AG20443 (cell line): Measurements from ENCODE around the gene MSANTD7.
"Not testable (repeated sequence)": the region's sequence is repeated elsewhere in the genome, so short reads cannot be mapped to it uniquely, and the experiment has no call there.

Source experiments
- DNase-seq: peaks from one replicate; pipeline ENCODE4 v3.0.0; 2012; ENCODE audit warnings: low spot score, mixed read lengths

The MSANTD7 gene

DNA sequence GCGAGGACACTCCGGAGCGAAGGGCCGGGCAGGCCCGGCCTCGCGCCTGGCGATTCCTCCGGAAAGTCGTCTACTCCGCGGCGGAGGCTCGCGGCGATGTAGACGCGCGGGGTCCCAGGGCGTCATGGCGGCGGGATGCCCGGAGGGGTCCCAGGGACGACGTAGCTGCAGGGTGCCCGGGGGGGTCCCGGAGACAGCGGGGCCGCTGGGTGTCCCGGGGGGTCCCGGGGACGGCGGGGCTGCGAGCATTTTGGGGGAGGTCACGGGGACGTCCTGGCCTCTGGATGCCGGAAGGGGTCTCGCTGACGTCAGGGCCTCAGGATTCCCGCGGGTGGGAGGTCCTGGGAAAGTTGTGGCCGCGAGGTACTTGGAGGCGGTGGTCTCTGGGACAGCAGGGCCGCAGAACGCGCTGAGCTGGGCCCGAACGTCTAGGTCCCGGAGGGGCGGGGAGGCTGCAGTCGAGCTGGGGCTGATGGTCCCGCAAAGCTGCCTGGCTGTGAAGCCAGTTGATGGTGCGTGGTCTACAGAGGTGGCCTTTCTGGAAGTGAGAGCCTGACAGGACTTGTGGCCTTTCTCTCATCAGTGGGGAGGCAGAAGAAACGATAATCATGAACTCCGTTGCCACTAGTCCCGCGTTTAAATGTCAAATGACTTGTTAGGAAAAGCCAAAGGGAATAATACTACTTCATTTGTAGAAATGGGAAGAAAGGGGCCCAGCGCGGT lies 637 bp downstream of the MSANTD7 start:
- DNase-seq = peak; percentile 47

DNA sequence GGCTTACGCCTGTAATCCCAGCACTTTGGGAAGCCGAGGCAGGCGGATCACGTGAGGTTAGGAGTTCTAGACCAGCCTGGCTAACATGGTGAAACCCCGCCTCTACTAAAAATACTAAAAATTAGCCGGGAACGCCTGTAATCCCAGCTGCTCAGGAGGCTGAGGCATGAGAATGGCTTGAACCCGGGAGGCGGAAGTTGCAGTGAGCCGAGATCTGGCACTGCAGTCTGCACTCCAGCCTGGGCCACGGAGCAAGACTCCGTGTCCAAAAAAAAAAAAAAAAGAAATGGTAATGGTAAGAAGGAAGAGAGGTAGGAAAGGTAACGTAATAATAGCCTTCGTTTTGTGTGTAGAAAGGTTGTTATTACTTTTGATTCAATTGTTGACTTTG lies 1.2 kb downstream of the MSANTD7 start:
- DNase-seq = no peak

DNA sequence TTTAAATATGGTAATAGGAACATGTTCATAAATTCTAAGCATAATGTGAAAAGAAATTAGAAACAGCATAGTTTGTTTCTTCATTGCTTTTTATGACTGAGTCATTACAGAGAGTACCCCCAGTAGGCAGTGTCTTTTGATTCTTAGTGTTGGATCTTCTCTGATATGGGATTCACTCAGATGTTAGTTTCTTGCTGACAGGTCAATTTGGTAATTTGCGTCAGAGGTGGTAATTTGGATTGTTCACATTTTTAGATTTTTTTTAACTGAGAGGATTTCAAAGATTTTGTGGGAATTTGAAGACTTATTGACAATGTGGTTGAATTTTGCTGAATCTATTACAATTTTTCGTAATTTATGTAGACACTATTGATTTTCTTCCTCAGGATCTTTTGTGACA lies 2.1 kb downstream of the MSANTD7 start:
- DNase-seq = no peak

DNA sequence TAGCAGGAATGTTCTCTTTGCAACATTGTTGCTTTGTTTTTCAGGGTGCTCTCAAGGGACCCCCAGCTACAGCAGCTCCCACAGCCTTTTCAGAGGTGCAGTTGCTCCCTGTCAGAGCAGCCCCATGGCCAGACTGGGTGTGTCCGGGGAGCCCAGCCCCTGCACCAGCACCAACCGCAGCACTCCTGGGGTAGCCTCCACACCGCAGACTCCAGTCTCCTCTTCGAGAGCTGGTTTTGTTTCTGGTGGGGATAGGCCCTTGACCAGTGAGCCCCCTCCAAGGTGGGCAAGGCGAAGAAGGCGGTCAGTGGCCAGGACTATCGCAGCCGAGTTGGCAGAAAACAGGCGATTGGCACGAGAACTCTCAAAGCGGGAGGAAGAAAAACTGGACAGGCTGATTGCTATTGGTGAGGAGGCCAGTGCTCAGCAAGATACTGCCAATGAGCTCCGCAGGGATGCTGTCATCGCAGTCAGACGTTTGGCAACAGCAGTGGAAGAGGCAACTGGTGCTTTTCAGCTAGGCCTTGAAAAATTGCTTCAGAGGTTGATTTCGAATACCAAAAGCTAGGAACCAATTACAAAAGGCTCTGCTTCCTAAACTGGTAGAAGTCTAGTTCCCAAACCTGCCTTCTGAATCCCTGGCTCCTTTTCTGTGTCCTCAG lies 5.4 kb downstream of the MSANTD7 start:
- DNase-seq = no peak

DNA sequence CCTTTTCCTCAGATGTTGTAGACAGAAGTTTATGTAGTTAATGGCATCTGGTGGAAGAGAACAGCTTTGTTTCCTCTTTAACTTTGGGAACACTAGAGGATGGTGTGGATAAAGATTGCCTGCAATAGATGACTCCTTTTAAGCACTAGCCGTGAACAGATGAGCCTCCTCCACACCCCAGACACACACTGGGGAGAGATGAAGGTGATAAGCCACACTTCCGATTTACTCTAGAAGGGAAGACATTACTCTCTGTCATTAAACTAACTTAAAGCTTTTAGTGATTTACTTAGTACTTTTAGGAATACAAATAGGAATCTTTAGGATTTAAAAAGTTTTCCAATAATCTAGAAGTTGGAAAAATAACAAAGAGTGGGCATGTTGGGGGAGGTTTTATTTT lies 6.8 kb downstream of the MSANTD7 start:
- no peak for DNase-seq

DNA sequence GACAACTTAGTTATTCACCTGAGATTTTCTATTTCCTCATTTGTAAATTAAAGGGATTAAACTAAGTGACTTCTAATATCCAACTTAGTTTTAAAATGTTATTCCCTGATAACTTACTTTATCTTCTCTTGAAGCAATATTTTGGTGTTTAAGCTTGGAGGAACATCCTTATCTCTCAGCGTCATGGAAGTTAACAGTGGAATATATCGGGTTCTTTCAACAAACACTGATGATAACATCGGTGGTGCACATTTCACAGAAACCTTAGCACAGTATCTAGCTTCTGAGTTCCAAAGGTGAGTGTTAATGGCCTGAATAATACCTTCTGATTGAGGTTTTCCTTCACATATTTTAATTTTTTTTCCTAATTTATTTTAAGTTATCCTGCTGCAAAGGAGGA lies 14.1 kb downstream of the MSANTD7 start:
- DNase-seq = no peak

DNA sequence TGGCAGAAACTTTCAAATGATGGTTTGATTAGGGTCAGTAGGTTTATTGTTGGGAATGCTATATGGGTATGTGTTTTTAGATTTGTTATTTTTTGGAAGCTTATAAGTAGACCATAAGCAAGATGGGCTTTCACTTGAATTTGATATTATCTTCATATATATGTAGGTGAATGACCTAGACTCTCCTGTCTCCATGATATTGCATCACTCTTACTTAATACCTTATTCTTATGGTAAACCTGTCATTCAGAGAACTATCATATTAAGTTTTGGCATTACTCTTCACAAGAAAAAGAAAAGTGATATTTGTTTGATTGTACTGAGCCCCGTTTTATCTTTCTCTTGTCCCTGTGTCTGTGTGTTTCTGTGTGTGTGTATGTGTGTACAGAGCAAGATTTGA lies 17.3 kb downstream of the MSANTD7 start:
- DNase-seq = no peak

DNA sequence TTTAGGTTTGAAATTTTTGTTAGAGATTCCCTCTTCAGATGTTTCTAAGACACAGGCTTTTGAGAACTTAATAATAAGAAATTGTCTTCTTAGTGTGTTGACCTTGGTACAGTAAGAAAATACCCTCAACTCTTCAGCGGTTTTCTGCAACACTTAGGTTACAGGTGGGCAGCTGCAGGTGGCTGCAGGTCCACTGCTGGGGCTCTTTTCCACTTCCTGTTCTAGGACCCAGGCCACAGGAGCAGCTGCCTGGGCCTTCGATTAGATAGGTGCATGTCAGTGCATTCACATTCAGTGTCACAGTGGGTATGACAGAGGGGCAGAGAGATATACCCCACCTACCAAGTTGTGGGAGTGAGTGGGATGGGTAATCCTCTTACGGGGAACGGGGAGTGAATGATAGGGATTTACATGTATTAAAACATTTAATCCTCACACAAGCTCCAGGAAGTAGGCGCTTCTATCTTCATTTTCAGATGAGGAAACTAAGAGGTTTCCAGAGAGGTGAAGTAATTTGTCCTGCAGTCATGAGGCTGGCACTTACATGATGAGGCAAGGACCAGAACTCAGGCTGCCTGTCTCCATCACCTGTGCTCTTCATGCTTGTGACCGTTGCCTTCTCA lies 20.3 kb downstream of the MSANTD7 start:
- no peak for DNase-seq

DNA sequence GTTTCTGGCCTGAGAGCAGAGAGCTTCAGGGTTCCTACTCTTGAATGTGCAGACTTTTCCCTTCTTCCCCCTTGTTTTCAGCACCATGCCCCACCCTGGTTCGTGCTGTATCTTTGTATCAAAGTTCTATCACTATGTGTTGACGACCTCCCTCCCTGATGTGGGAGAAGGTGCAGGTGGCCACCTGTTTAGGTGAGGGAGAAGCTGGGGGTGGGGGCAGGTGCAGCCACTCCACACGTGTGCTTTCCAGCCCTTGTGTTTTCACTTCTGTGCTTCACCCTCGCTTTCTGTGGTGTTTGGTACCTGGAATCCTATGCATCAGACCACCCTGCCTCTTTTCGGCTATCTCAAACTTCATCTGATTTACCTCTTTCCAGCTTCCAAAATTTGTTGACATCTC lies 20.9 kb downstream of the MSANTD7 start:
- DNase-seq = no peak

DNA sequence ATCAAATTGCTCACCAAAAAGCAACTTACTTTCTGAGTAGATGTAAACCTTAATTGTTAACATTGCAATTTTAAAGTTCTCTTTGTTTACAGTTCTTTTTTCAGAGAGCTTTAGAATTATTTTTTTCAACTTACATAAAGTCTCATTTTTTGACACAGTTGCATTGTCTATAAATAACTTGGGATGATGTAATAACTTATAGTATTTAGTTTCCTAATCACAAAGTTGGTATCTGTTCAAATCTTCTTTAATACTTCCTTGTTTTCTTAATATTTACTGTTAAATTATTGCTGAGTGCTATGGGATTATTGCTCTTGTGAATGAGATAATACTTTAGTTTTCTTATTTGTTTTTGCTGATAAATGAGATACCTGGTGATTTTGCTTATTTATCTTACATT lies 21.7 kb downstream of the MSANTD7 start:
- DNase-seq = no peak

DNA sequence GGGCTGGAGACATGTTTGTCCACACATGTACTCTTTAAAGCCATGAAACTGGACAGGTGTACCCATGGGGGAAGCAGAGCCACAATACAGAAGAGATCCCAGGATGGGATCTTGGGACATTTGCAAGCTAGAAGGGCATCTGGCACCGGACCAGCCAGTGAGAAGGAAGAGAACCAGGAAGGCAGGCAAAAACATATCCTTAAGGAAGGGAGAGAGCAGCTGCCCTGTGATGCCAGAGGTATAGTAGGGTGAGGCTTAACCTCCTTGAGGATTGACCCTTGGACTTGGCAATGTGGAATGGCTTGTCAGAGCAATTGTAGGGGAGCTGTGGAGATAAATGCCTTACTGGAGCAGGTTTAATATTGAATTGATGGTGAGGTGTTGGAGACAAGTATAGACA lies 22.7 kb downstream of the MSANTD7 start:
- DNase-seq = no peak

DNA sequence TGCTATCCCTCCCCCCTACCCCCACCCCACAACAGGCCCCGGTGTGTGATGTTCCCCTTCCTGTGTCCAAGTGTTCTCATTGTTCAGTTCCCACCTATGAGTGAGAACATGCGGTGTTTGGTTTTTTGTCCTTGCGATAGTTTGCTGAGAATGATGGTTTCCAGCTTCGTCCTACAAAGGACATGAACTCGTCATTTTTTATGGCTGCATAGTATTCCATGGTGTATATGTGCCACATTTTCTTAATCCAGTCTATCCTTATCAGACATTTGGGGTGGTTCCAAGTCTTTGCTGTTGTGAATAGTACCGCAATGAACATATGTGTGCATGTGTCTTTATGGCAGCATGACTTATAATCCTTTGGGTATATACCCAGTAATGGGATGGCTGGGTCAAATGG lies 26.4 kb downstream of the MSANTD7 start:
- DNase-seq = not testable (repeated sequence)

DNA sequence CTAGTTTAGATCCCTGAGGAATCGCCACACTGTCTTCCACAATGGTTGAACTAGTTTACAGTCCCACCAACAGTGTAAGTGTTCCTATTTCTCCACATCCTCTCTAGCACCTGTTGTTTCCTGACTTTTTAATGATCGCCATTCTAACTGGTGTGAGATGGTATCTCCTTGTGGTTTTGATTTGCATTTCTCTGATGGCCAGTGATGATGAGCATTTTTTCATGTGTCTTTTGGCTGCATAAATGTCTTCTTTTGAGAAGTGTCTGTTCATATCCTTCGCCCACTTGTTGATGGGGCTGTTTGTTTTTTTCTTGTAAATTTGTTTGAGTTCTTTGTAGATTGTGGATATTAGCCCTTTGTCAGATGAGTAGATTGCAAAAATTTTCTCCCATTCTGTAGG lies 26.8 kb downstream of the MSANTD7 start:
- DNase-seq = not testable (repeated sequence)

DNA sequence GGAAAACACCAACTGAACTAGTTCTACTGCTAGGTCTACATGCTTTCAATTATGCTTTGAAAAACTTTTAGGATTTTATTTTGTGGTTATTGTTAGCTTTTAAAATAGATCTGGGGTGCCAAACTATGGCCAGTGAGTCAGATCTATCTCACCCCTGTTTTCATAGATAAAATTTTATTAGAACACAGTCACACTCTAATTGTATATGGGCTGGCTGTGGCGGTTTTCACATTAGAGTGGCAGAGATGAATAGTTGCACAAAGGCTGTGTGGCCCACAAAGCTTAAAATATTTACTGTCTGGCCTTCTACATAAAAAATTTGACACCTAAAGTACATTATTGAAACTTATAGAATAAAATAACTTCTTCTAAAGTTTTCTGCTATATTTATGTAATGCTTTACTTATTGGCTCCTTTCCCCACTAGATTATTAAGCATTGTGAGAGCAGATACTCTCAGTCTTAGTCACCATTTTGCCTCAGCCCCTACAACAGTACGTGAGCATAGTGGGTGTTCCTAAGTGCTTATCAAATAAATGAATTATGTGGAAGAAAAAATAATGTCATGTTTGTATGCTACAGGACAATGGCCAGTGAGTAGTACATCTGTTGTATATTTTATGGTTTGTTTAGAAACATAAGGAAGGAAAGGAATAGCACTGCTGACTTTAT lies 35.1 kb downstream of the MSANTD7 start:
- DNase-seq = peak; percentile 24

DNA sequence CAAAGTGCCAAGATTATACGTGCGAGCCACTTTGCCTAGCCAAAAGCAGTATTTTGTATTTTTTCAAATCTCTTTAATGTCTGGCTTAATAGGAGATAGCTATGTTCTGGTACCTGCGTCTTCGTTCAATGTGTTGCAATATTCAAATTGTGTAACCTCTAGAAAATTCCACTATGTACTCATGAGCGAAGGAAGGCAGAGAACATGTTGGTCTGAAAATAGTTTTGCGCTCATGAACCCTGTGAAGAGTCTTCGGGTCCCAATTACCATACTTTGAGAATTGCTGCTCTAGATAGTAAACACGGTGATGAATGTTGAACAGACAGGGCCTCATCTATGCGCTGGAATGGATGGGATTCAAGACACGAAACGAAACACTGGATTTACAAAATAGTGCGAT lies 37.8 kb downstream of the MSANTD7 start:
- no peak for DNase-seq

DNA sequence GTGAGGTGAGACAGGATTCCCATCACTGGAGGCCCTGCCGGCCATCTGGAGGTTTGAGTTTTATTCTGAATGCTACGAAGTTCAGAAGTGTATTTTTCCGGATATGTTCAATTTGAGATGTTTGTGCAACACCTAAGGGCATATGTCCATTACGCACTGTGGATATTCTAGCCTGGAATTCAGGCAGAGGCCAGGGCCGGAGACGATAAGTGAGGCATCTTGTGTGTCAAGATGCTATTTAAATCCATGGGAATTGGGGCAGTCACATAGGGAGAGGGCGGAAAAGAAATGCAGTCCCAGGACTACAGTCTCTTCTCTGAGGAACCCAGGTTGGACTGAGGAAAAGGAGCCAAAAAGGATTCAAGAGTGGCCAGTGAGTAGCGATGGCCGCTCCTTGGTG lies 38.7 kb downstream of the MSANTD7 start:
- DNase-seq = no peak

DNA sequence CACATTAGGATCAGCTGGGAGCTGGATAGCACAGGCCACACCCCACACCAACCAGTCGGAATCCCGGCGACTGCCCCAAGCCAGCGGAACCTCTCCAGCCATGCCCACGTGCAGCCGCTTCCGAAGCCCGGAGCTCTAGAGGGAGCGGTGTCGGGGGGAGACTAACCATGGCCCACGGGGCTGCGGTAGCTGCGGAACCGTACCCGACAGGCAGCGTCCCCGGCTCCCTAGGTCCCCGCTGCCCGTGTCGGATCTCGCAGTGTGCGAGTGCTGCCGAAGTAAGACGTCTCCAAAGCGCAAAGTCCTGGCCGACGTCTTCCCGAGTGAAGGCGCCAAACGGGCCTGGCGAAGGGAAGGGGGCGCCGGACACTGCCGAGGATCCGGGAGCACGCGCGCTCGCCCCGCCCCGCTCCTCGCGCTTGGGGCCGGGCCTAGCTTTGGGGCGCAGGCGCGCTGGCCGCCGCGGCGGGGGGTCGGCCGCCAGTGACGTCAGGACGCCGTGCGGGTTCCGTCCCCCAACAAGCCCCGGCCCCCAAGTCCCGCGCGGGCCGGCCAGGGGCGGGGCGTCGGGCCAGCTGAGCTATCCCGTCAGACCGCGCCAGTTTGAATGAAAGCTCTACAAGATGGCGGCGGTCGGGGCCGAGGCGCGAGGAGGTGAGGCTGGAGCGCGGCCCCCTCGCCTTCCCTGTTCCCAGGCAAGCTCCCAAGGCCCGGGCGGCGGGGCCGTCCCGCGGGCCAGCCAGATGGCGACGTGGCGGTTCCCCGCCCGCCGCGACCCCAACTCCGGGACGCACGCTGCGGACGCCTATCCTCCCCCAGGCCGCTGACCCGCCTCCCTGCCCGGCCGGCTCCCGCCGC lies 40.4 kb downstream of the MSANTD7 start, which contains the start of gene SUV39H2:
TSS of gene SUV39H2 (plus strand) at position 601 of the 858 bp plus-strand sequence. CDS start at position 624, 23 bp downstream.
- peak; percentile 100 for DNase-seq

DNA sequence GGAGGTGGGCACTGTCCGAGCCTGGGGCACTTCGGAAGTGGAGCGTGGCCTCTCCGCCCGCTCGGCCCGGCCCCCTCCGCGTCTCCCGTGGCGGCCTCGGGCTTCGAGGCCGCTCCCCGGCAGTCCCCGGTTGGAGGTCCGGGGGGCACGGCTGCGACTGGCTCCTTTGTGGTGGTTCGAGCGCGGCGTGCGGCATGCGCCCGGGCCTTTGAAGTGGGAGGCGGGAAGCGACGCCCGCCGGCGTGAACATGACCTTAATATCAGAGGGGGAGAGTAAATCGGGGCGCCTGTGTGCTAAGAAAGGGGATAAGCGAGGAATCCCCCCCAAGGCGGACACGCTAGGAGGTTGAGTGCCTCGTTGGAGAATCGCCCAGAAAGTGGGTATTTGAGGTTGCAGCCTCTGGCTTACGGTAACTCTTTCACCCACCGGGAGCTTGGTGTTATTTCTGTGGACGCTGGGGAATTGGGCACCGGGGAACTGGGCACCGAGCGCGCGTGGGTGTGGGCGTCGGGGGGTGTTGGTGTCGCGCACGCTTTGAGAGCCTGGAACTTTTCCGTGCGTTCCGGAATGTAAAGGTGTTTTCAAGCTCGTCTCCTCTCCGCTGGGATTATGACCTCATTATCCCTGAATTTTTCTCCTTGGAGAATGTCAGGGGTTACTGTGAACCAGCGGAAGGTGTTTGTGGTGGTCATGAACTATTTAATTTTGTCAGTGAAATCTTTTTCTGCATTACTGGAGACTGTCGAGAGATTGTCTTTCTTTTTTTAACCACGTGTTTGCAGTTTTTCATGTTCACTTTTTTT lies 41.2 kb downstream of the MSANTD7 start:
- DNase-seq = peak; percentile 20

DNA sequence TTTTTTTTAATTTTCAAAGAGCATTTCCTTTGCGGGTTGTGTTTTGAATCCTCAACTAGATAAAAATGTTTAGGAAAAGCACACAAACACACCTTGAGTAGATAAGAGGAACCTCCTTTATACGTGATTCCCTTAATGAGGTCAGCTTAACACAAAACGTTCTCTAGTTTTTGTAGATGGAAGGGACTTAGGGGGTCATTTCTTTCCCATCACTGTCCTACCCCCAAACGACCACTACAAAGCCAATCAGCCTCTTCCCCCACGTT lies 41.8 kb downstream of the MSANTD7 start:
- DNase-seq = no peak

DNA sequence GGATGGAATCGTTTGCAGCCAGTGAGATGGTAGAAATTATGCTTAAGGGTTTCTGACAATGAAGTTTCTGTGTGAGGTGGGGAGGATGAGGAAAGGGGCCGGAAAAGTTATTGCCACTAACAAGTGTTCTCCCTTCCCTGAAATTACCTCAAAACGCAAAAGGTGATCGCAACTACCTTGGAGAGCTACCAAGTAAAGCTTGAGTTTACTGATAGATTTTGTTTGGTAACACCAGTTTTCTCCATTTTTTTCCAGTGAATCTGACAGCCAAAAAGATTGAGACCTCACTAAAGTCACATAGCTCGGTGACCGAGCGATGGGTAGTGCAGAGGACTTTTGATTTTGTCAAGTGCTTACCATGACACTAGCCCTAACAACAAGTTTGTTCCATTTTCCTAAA lies 42.1 kb downstream of the MSANTD7 start:
- DNase-seq = no peak

DNA sequence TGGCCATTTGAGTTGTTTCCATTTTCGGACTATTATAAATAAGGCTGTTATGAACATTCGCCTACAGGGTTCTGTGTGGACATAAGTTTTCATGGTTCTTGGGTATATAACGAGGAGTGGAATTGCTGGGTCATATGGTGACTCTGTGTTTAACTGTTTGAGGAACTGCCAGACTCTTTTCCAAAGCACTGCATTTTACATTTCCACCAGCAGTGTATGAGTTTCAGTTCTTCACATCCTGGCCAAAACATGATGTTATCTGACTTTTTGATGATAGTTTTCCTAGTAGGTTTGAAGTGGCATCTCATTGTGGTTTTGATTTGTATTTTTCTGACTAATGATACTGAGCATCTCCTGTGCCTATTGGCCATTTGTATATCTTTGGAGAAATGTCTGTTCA lies 46.0 kb downstream of the MSANTD7 start:
- DNase-seq = no peak
